AG09319 (cell line): ENCODE results near the gene EIPR1.

Source experiments
- DNase-seq: peaks from one replicate; pipeline ENCODE4 v3.0.0-alpha.2; 2010; ENCODE audit warnings: low read depth; ENCODE audit errors: extremely low read depth
- CTCF ChIP-seq: IDR thresholded peaks from 2 replicates; pipeline ENCODE4 v1.5.1; 2011; ENCODE audit warnings: low read depth, mild to moderate bottlenecking, inconsistent platforms, low read length, moderate library complexity

EIPR1 gene

DNA sequence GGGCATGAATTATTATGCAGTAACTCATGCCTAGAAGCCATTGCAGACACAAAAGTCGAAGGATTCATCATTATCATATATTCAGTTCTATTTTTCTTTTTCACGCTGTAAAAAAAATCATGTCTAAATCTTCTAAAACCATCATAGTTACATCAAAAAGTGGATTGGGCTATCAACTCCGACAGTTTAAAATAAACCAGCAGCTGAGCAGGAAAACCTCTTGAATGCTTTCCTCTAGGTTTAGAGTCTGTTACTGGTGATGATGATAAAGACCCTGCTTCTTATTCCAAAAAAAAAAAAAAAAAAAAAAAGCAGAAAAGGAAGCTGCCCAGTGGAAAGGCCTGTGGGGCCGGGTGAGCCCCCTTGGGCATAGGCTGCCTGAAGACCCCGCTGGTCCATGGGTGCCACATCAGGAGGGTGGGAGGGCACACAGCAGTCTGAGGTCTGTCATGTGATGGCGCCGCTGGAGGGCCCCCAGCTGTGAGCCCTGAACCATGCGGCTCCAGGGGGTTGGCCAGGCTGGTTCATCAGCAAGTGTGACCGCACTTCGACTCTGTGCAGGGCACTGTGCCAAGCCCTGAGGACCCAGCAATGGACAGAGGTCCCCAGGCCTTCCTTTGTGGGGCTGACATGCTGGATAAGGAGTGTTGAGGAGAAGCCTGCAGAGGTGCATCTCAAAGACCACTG lies 199.6 kb downstream of the EIPR1 start:
- TF ChIP-seq CTCF: no peak

DNA sequence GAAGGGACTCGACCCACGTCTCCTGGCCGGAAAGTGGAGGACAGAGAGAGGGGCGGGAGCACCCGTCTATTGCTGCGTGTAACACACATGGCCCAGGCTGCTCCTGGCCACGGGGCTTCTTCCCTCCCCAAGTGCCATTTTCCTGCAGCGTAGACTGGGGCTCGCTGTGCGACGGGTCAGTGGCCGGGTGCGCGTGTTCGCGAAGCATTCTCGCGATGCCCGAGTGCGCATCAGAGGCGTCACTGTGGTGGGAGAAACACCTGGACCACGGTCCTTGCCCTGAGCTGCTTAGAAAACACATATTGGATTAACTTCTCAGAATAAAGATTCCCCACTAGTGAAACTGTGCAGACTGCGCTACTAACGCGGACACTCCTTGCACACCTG lies 200.8 kb downstream of the EIPR1 start:
- DNase-seq: no peak
- no peak for TF ChIP-seq CTCF

More for the DNA sequence above, 199.6 kb downstream of the EIPR1 start:
- DNase-seq: no peak

- DNase-seq: no peak
- no peak for TF ChIP-seq CTCF
Observed at GRCh38 chr2:3176071-3176868, 201.3 kb downstream of the EIPR1 start.

GRCh38 chr2:3175568-3175955 lies 202.1 kb downstream of the EIPR1 start:
- no peak for DNase-seq
- no peak for TF ChIP-seq CTCF

- DNase-seq: no peak
- no peak for TF ChIP-seq CTCF
Observed at GRCh38 chr2:3174626-3175567, 202.7 kb downstream of the EIPR1 start.

- no peak for DNase-seq
- TF ChIP-seq CTCF: no peak
Observed at GRCh38 chr2:3173031-3173430, 204.6 kb downstream of the EIPR1 start.
